ENCODE data around the gene UBASH3A. TPM values are rescaled to one million over a fixed set of nuclear protein-coding genes. Genes with fewer than 3 reads are reported as not detected.
A peak's percentile ranks its signal among the peaks of the same experiment; 100 is the strongest.

Gene UBASH3A
- total RNA-seq, 1 experiment from 2014 or later: not detected

DNA sequence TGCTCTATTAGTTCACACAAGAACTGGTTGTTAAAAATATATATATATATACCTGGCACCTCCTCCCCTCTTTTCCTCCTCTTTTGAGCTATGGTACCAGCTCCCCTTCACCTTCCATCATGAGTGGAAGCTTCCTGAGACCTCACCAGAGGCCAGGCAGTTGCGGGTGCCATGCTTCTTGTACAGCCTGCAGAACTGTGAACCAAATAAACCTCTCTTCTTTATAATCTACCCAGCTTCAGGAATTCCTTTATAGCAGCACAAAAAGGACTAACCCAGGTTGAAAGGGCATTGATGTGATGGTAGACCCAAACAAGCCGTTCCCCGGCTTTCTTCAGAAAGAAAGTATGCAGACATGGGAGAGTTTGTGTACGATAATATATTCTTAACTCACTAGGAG, 77.5 kb downstream of the UBASH3A start:
- BruUV-seq (replicated peaks): no TSS peak
- Mint-ChIP-seq H3K27ac (ENCODE audit: low read depth, unreplicated experiment) (no peak overlapping the region), H3K4me1 (ENCODE audit: insufficient read depth, unreplicated experiment) (no peaks in the 10 kb centered on the region), H3K27me3 (ENCODE audit: insufficient read depth, unreplicated experiment) (no peaks in the 10 kb centered on the region), H3K36me3 (ENCODE audit: insufficient read depth, unreplicated experiment) (no peaks in the 10 kb centered on the region), H3K9me3 (ENCODE audit: unreplicated experiment) (no peaks in the 10 kb centered on the region), H3K4me3 (ENCODE audit: unreplicated experiment) (no peak overlapping the region)
- no peak for DNase-seq (ENCODE audit: unreplicated experiment)
- TF ChIP-seq, protein P1, sequence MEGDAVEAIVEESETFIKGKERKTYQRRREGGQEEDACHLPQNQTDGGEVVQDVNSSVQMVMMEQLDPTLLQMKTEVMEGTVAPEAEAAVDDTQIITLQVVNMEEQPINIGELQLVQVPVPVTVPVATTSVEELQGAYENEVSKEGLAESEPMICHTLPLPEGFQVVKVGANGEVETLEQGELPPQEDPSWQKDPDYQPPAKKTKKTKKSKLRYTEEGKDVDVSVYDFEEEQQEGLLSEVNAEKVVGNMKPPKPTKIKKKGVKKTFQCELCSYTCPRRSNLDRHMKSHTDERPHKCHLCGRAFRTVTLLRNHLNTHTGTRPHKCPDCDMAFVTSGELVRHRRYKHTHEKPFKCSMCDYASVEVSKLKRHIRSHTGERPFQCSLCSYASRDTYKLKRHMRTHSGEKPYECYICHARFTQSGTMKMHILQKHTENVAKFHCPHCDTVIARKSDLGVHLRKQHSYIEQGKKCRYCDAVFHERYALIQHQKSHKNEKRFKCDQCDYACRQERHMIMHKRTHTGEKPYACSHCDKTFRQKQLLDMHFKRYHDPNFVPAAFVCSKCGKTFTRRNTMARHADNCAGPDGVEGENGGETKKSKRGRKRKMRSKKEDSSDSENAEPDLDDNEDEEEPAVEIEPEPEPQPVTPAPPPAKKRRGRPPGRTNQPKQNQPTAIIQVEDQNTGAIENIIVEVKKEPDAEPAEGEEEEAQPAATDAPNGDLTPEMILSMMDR (IDR thresholded peaks at IDR 0.05; ENCODE audit: unreplicated experiment): no peak
- ChIA-PET POLR2A (no interaction called here), CTCF (no interaction called here)
- intact Hi-C loops (cut with micrococcal nuclease): no loop called here

GRCh38 chr21:42484966-42485365, 81.3 kb downstream of the UBASH3A start:
- ChIA-PET CTCF (no interaction called here), POLR2A (no interaction called here)
- H3K4me3 Mint-ChIP-seq (ENCODE audit: unreplicated experiment): no peak overlapping the region
- no TSS peak for BruUV-seq (replicated peaks)
- TF ChIP-seq, protein P1 (IDR thresholded peaks at IDR 0.05; ENCODE audit: unreplicated experiment): no peak
- H3K36me3 Mint-ChIP-seq (ENCODE audit: insufficient read depth, unreplicated experiment): no peaks in the 10 kb centered on the region
- no peak for DNase-seq (ENCODE audit: unreplicated experiment)
- intact Hi-C loops (cut with micrococcal nuclease): no loop called here
- H3K4me1 Mint-ChIP-seq (ENCODE audit: insufficient read depth, unreplicated experiment): peaks cover 8% of the 10 kb centered on the region
- peaks cover 20% of the 10 kb centered on the region for H3K27me3 Mint-ChIP-seq (ENCODE audit: insufficient read depth, unreplicated experiment)
- H3K9me3 Mint-ChIP-seq (ENCODE audit: unreplicated experiment): no peaks in the 10 kb centered on the region
- H3K27ac Mint-ChIP-seq (ENCODE audit: low read depth, unreplicated experiment): no peak overlapping the region

DNA sequence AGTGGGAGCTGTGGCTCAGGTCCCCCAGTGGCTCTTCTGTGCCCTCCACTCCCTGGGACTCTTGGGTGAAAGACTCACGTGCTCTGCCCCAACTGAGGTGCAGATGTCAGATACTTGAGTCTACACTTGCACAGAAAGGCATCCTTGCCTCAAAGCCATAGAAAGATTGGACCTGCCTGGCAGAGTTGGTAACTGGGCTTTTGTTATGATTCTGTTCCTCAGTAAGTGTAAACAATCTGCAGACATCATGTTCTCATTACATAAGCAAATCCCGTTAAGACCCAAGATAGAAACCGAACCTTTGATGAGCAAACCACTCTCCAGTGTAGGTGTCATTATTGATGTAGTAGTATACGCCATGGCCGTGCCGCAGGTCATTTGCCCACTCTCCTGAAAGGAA, 82.4 kb downstream of the UBASH3A start:
- intact Hi-C loops (cut with micrococcal nuclease): no loop called here
- ChIA-PET CTCF (no interaction called here), POLR2A (interaction anchor here (1.9 kb wide), 1 partner anchor 9 kb away, joined by 4 read pairs; the partner anchor contains the start of gene RSPH1)
- TF ChIP-seq, protein P1 (IDR thresholded peaks at IDR 0.05; ENCODE audit: unreplicated experiment): no peak
- H3K36me3 Mint-ChIP-seq (ENCODE audit: insufficient read depth, unreplicated experiment): no peaks in the 10 kb centered on the region
- no peak overlapping the region for H3K4me3 Mint-ChIP-seq (ENCODE audit: unreplicated experiment)
- no peak for DNase-seq (ENCODE audit: unreplicated experiment)
- BruUV-seq (replicated peaks): no TSS peak
- H3K27me3 Mint-ChIP-seq (ENCODE audit: insufficient read depth, unreplicated experiment): peaks cover 20% of the 10 kb centered on the region
- H3K9me3 Mint-ChIP-seq (ENCODE audit: unreplicated experiment): no peaks in the 10 kb centered on the region
- H3K4me1 Mint-ChIP-seq (ENCODE audit: insufficient read depth, unreplicated experiment): peaks cover 8% of the 10 kb centered on the region
- H3K27ac Mint-ChIP-seq (ENCODE audit: low read depth, unreplicated experiment): no peak overlapping the region

GRCh38 chr21:42486531-42486930, 82.8 kb downstream of the UBASH3A start:
- peak; percentile 26 for DNase-seq (ENCODE audit: unreplicated experiment)
- CTCF ChIA-PET: interaction anchor here (0.6 kb wide), 1 partner anchor 176 kb away, joined by 3 read pairs; no protein-coding TSS in a partner anchor
- BruUV-seq (replicated peaks): no TSS peak
- Mint-ChIP-seq H3K36me3 (ENCODE audit: insufficient read depth, unreplicated experiment) (no peaks in the 10 kb centered on the region), H3K27me3 (ENCODE audit: insufficient read depth, unreplicated experiment) (peaks cover 20% of the 10 kb centered on the region), H3K4me1 (ENCODE audit: insufficient read depth, unreplicated experiment) (peaks cover 8% of the 10 kb centered on the region), H3K27ac (ENCODE audit: low read depth, unreplicated experiment) (no peak overlapping the region), H3K4me3 (ENCODE audit: unreplicated experiment) (no peak overlapping the region), H3K9me3 (ENCODE audit: unreplicated experiment) (no peaks in the 10 kb centered on the region)
- TF ChIP-seq, protein P1 (IDR thresholded peaks at IDR 0.05; ENCODE audit: unreplicated experiment): no peak
- POLR2A ChIA-PET: interaction anchor here (1.9 kb wide), 1 partner anchor 9 kb away, joined by 4 read pairs; the partner anchor contains the start of gene RSPH1
- intact Hi-C loops (cut with micrococcal nuclease): no loop called here

Data from MCF 10A (cell line).